Thyroid gland (tissue), 4 donors: Measurements from ENCODE around the gene CLVS2.

ENCODE experiments used
- POLR2A ChIP-seq, 2 donors: fragments of 450-650 bp; IDR thresholded peaks; one replicate each; pipeline ENCODE4 v1.6.1; 2017; ENCODE audit warnings: antibody characterized with exemption in 2 of 2, mild to moderate bottlenecking in 2 of 2, moderate library complexity in 1 of 2
- TF ChIP-seq, protein P1 (sequence below), 6 experiments: fragments of 200-600 bp in 3 of 6; fragments of 450-650 bp in 3 of 6; sonication (generic) in 3 of 6; IDR thresholded peaks; one replicate each; pipeline ENCODE4 v1.5.1; 2016 to 2019; ENCODE audit warnings: antibody characterized with exemption in 6 of 6, mild to moderate bottlenecking in 2 of 6, inconsistent platforms in 1 of 6, moderate library complexity in 1 of 6

DNA sequence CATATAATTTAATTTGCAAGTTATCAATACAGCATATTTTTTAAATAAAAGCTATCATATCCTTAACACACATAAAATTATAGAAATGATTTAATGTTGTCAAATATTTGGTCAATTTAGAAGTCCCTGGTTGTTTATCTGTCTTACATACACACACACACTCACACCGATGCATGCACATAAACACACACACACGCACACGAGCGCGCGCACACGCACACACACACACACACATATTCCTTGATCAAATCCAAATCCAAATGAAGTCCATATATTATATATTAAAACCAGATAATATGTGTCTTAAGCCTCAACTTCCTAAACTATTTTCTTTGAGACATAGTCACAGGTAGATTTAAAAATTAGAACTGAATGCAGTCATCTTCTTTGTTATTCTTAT lies 120.3 kb downstream of the CLVS2 start:
- TF ChIP-seq, protein P1, sequence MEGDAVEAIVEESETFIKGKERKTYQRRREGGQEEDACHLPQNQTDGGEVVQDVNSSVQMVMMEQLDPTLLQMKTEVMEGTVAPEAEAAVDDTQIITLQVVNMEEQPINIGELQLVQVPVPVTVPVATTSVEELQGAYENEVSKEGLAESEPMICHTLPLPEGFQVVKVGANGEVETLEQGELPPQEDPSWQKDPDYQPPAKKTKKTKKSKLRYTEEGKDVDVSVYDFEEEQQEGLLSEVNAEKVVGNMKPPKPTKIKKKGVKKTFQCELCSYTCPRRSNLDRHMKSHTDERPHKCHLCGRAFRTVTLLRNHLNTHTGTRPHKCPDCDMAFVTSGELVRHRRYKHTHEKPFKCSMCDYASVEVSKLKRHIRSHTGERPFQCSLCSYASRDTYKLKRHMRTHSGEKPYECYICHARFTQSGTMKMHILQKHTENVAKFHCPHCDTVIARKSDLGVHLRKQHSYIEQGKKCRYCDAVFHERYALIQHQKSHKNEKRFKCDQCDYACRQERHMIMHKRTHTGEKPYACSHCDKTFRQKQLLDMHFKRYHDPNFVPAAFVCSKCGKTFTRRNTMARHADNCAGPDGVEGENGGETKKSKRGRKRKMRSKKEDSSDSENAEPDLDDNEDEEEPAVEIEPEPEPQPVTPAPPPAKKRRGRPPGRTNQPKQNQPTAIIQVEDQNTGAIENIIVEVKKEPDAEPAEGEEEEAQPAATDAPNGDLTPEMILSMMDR (IDR thresholded peaks at IDR 0.05): no peak
- TF ChIP-seq POLR2A (IDR thresholded peaks at IDR 0.05): no peak
